ENCODE results near the gene AMFR. TPM values are rescaled to one million over a fixed set of nuclear protein-coding genes. Genes with fewer than 3 reads are reported as not detected.

The AMFR gene
- total RNA-seq, 3 donors from 2014 or later (not counting 1 experiment from before 2014, with no cell fraction given) = 58.4 to 87.1 (median 71.7) TPM

DNA sequence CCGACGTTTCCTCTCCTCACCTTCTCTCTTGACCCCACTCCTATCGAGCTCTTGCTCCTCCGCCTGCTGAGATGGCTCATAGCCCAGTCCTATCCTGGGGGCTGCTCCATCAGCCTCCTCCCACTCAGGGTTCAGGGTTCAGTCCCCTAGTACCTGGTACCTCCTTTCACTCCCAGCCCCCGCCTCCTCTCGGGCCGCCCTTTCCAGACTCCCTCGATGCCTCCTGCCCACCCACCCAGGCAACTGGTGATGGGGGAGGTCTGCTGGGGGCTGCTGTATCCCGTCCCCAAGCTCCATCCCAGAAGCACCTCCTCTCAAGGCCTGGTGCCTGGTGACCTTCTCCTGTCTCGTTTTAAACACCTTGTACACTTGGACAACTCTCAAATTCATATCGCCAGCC is 93.9 kb downstream of the AMFR start:
- no peak for ATAC-seq

GRCh38 chr16:56330476-56330875 is 94.9 kb downstream of the AMFR start:
- no peak overlapping the region for H3K27ac ChIP-seq (ENCODE audit: low read length)
- WGBS (ENCODE audit: insufficient coverage) = 77% methylated on average over 4 of the region's 4 CpGs
- no peak for ATAC-seq
- H3K27me3 ChIP-seq (ENCODE audit: control insufficient read depth, insufficient read depth, low read length) = no peaks in the 10 kb centered on the region
- no peak overlapping the region for H3K4me3 Mint-ChIP-seq
- no peaks in the 10 kb centered on the region for H3K36me3 Mint-ChIP-seq
- H3K27me3 Mint-ChIP-seq (ENCODE audit: low read depth in 2 of 2) = no peaks in the 10 kb centered on the region
- intact Hi-C loops (cut with micrococcal nuclease) = no loop called here
- no peak for TF ChIP-seq CTCF (IDR thresholded peaks at IDR 0.05)
- no peaks in the 10 kb centered on the region for H3K36me3 ChIP-seq (ENCODE audit: control insufficient read depth, insufficient read depth, low read length)
- DNase-seq = no peak
- no peaks in the 10 kb centered on the region for H3K9me3 Mint-ChIP-seq
- H3K4me1 ChIP-seq (ENCODE audit: control insufficient read depth, insufficient read depth, low read length) = no peaks in the 10 kb centered on the region
- H3K27ac Mint-ChIP-seq = no peak overlapping the region
- H3K9me3 ChIP-seq (ENCODE audit: control insufficient read depth, insufficient read depth, low read length) = no peaks in the 10 kb centered on the region
- peaks cover 0 to 5% of the 10 kb centered on the region in 2 donors for H3K4me1 Mint-ChIP-seq
- H3K4me3 ChIP-seq (ENCODE audit: low read length) = no peak overlapping the region

More for the DNA sequence above, 93.9 kb downstream of the AMFR start:
- no peak for TF ChIP-seq CTCF (IDR thresholded peaks at IDR 0.05)
- no peaks in the 10 kb centered on the region for H3K36me3 ChIP-seq (ENCODE audit: control insufficient read depth, insufficient read depth, low read length)
- WGBS (ENCODE audit: insufficient coverage) = 92% methylated on average over 10 of the region's 11 CpGs
- H3K9me3 ChIP-seq (ENCODE audit: control insufficient read depth, insufficient read depth, low read length) = no peaks in the 10 kb centered on the region
- no peak overlapping the region for H3K27ac ChIP-seq (ENCODE audit: low read length)
- H3K4me1 ChIP-seq (ENCODE audit: control insufficient read depth, insufficient read depth, low read length) = no peaks in the 10 kb centered on the region
- no peak for DNase-seq
- no peak overlapping the region for H3K27ac Mint-ChIP-seq
- H3K27me3 Mint-ChIP-seq (ENCODE audit: low read depth in 2 of 2) = no peaks in the 10 kb centered on the region
- peaks cover 0 to under 1% of the 10 kb centered on the region in 2 donors for H3K4me1 Mint-ChIP-seq
- no peak overlapping the region for H3K4me3 ChIP-seq (ENCODE audit: low read length)
- no peaks in the 10 kb centered on the region for H3K9me3 Mint-ChIP-seq
- no peak overlapping the region for H3K4me3 Mint-ChIP-seq
- intact Hi-C loops (cut with micrococcal nuclease) = no loop called here
- H3K36me3 Mint-ChIP-seq = no peaks in the 10 kb centered on the region
- H3K27me3 ChIP-seq (ENCODE audit: control insufficient read depth, insufficient read depth, low read length) = no peaks in the 10 kb centered on the region

GRCh38 chr16:56329887-56330286 is 95.5 kb downstream of the AMFR start:
- no peaks in the 10 kb centered on the region for H3K36me3 ChIP-seq (ENCODE audit: control insufficient read depth, insufficient read depth, low read length)
- H3K4me3 ChIP-seq (ENCODE audit: low read length) = no peak overlapping the region
- Mint-ChIP-seq H3K4me3 (no peak overlapping the region), H3K27ac (no peak overlapping the region), H3K36me3 (no peaks in the 10 kb centered on the region), H3K27me3 (ENCODE audit: low read depth in 2 of 2) (no peaks in the 10 kb centered on the region), H3K9me3 (no peaks in the 10 kb centered on the region), H3K4me1 (peaks cover 0 to 5% of the 10 kb centered on the region in 2 donors)
- no peak for ATAC-seq
- TF ChIP-seq CTCF (IDR thresholded peaks at IDR 0.05) = no peak
- WGBS (ENCODE audit: insufficient coverage) = 88% methylated on average over 9 of the region's 9 CpGs
- no peaks in the 10 kb centered on the region for H3K4me1 ChIP-seq (ENCODE audit: control insufficient read depth, insufficient read depth, low read length)
- intact Hi-C loops (cut with micrococcal nuclease) = no loop called here
- no peaks in the 10 kb centered on the region for H3K27me3 ChIP-seq (ENCODE audit: control insufficient read depth, insufficient read depth, low read length)
- no peaks in the 10 kb centered on the region for H3K9me3 ChIP-seq (ENCODE audit: control insufficient read depth, insufficient read depth, low read length)
- H3K27ac ChIP-seq (ENCODE audit: low read length) = no peak overlapping the region
- DNase-seq = no peak

GRCh38 chr16:56328276-56329022 is 96.9 kb downstream of the AMFR start:
- TF ChIP-seq CTCF (IDR thresholded peaks at IDR 0.05) = no peak
- Mint-ChIP-seq H3K36me3 (no peaks in the 10 kb centered on the region), H3K4me1 (peaks cover 0 to 5% of the 10 kb centered on the region in 2 donors), H3K27me3 (ENCODE audit: low read depth in 2 of 2) (no peaks in the 10 kb centered on the region), H3K9me3 (no peaks in the 10 kb centered on the region), H3K27ac (no peak overlapping the region), H3K4me3 (no peak overlapping the region)
- DNase-seq (no peak), ATAC-seq (no peak)
- H3K4me1 ChIP-seq (ENCODE audit: control insufficient read depth, insufficient read depth, low read length) = no peaks in the 10 kb centered on the region
- WGBS (ENCODE audit: insufficient coverage) = 94% methylated on average over 19 of the region's 22 CpGs
- H3K27me3 ChIP-seq (ENCODE audit: control insufficient read depth, insufficient read depth, low read length) = no peaks in the 10 kb centered on the region
- no peak overlapping the region for H3K4me3 ChIP-seq (ENCODE audit: low read length)
- intact Hi-C loops (cut with micrococcal nuclease) = no loop called here
- no peaks in the 10 kb centered on the region for H3K36me3 ChIP-seq (ENCODE audit: control insufficient read depth, insufficient read depth, low read length)
- no peaks in the 10 kb centered on the region for H3K9me3 ChIP-seq (ENCODE audit: control insufficient read depth, insufficient read depth, low read length)
- no peak overlapping the region for H3K27ac ChIP-seq (ENCODE audit: low read length)
